MCF 10A (cell line): ENCODE measurements around the gene PLEKHH1. TPM values are rescaled to one million over a fixed set of nuclear protein-coding genes. Genes with fewer than 3 reads are reported as not detected.

ENCODE experiments used
- BruUV-seq: library from RNA; stranded (reverse); fragments of 400-500 nt; replicated peaks from 2 replicates; lab custom pipeline; 2021; lab: Mats Ljungman, UMichigan
- CTCF ChIA-PET: fragments of 300-600 bp; sonication (Branson Sonifier 250); formaldehyde crosslinking; extraction: SDS; loops from one replicate; lab custom pipeline; 2021; ENCODE audit warnings: antibody characterized with exemption, inconsistent platforms; lab: Yijun Ruan, JAX
- POLR2A ChIA-PET: fragments of 300-600, 350-650 bp; sonication (Branson Sonifier 250); formaldehyde crosslinking; extraction: SDS; loops from one replicate; lab custom pipeline; 2020; ENCODE audit warnings: antibody characterized with exemption, inconsistent platforms; lab: Yijun Ruan, JAX
- DNase-seq: peaks from one replicate; pipeline ENCODE4 v3.0.0-alpha.2; 2018; ENCODE audit not compliant: unreplicated experiment
- H3K27ac Mint-ChIP-seq: one replicate; pipeline ENCODE4 v1.8.0; 2022; ENCODE audit warnings: mild to moderate bottlenecking, low read depth, mixed read lengths; ENCODE audit not compliant: unreplicated experiment
- H3K27me3 Mint-ChIP-seq: one replicate; pipeline ENCODE4 v1.8.0; 2022; ENCODE audit warnings: mixed read lengths; ENCODE audit not compliant: insufficient read depth, unreplicated experiment
- H3K36me3 Mint-ChIP-seq: one replicate; pipeline ENCODE4 v1.8.0; 2022; ENCODE audit warnings: mild to moderate bottlenecking, moderate library complexity, mixed read lengths; ENCODE audit not compliant: insufficient read depth, unreplicated experiment
- H3K4me1 Mint-ChIP-seq: one replicate; pipeline ENCODE4 v1.8.0; 2022; ENCODE audit warnings: mixed read lengths; ENCODE audit not compliant: insufficient read depth, unreplicated experiment
- H3K4me3 Mint-ChIP-seq: one replicate; pipeline ENCODE4 v1.8.0; 2022; ENCODE audit warnings: mild to moderate bottlenecking, moderate library complexity, mixed read lengths; ENCODE audit not compliant: unreplicated experiment
- H3K9me3 Mint-ChIP-seq: one replicate; pipeline ENCODE4 v1.8.0; 2022; ENCODE audit warnings: mixed read lengths; ENCODE audit not compliant: unreplicated experiment
- CTCF ChIP-seq: fragments of 200-600 bp; IDR thresholded peaks from one replicate; pipeline ENCODE4 v1.8.0; 2022; ENCODE audit warnings: antibody characterized with exemption, mild to moderate bottlenecking; ENCODE audit not compliant: unreplicated experiment
- intact Hi-C: fragments of 100-400 bp; cut with micrococcal nuclease; formaldehyde crosslinking; loops from 2 replicates; pipeline ENCODE4 v1.14.1; 2022
- total RNA-seq: library from RNA; stranded (reverse); gene quantifications from 2 replicates; pipeline ENCODE4 v1.2.3, GENCODE V29; 2022

The PLEKHH1 gene
- total RNA-seq, 1 experiment from 2014 or later, result 5.8 TPM

DNA sequence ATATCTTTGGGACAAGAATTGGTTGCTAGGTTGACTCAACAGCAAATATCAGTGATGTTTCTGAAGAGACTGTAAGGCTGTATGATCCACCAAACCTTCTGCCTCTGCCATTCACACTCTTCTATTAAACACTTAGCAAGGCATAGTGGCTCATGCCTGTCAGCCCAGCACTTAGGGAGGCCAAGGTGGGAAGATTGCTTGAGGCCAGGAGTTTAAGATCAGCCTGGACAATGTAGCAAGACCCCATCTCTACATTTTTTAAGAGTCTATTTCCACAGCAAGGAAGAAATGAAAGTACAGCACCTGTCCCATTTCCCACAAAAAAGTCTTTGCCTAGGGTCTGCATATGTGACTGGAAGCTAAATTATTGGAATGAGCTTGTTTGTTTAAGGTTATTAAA lies 94.4 kb downstream of the PLEKHH1 start:
- H3K27me3 Mint-ChIP-seq, result no peaks in the 10 kb centered on the region
- H3K4me3 Mint-ChIP-seq, result no peak overlapping the region
- no peaks in the 10 kb centered on the region for H3K9me3 Mint-ChIP-seq
- intact Hi-C loops, result no loop called here
- no peak for TF ChIP-seq CTCF
- peaks cover 8% of the 10 kb centered on the region for H3K4me1 Mint-ChIP-seq
- H3K27ac Mint-ChIP-seq, result no peak overlapping the region
- DNase-seq, result no peak
- CTCF ChIA-PET, result interaction anchor here (1.0 kb wide), 1 partner anchor 33 kb away, joined by 3 read pairs; no protein-coding TSS in a partner anchor
- BruUV-seq, result no TSS peak
- H3K36me3 Mint-ChIP-seq, result no peaks in the 10 kb centered on the region
- POLR2A ChIA-PET, result interaction anchor here (1.0 kb wide), 2 partner anchors 9 to 14 kb away, joined by 3 to 4 read pairs; no protein-coding TSS in a partner anchor

- DNase-seq, result no peak
- Mint-ChIP-seq H3K4me1 (no peaks in the 10 kb centered on the region), H3K27me3 (no peaks in the 10 kb centered on the region), H3K4me3 (no peak overlapping the region), H3K36me3 (no peaks in the 10 kb centered on the region), H3K27ac (no peak overlapping the region), H3K9me3 (no peaks in the 10 kb centered on the region)
- BruUV-seq, result no TSS peak
- ChIA-PET CTCF (interaction anchor here (0.6 to 1.0 kb wide), 4 partner anchors 11 to 1476 kb away, joined by 3 to 4 read pairs (median 4); no protein-coding TSS in a partner anchor), POLR2A (interaction anchor here (1.2 kb wide), 1 partner anchor 10 kb away, joined by 4 read pairs; the partner anchor contains the start of gene ARG2)
- TF ChIP-seq CTCF, result no peak
- intact Hi-C loops, result no loop called here
Observed at GRCh38 chr14:67630186-67630585, 97.1 kb downstream of the PLEKHH1 start.

- POLR2A ChIA-PET, result interaction anchor here (1.2 kb wide), 1 partner anchor 11 kb away, joined by 4 read pairs; the partner anchor contains the start of gene ARG2
- Mint-ChIP-seq H3K27me3 (no peaks in the 10 kb centered on the region), H3K4me3 (no peak overlapping the region), H3K4me1 (no peaks in the 10 kb centered on the region), H3K36me3 (no peaks in the 10 kb centered on the region), H3K27ac (no peak overlapping the region), H3K9me3 (no peaks in the 10 kb centered on the region)
- intact Hi-C loops, result no loop called here
- no peak for TF ChIP-seq CTCF
- no peak for DNase-seq
- BruUV-seq, result no TSS peak
- CTCF ChIA-PET, result interaction anchor here (1.0 kb wide), 1 partner anchor 19 kb away, joined by 4 read pairs; no protein-coding TSS in a partner anchor
Observed at GRCh38 chr14:67630938-67631337, 97.8 kb downstream of the PLEKHH1 start.

DNA sequence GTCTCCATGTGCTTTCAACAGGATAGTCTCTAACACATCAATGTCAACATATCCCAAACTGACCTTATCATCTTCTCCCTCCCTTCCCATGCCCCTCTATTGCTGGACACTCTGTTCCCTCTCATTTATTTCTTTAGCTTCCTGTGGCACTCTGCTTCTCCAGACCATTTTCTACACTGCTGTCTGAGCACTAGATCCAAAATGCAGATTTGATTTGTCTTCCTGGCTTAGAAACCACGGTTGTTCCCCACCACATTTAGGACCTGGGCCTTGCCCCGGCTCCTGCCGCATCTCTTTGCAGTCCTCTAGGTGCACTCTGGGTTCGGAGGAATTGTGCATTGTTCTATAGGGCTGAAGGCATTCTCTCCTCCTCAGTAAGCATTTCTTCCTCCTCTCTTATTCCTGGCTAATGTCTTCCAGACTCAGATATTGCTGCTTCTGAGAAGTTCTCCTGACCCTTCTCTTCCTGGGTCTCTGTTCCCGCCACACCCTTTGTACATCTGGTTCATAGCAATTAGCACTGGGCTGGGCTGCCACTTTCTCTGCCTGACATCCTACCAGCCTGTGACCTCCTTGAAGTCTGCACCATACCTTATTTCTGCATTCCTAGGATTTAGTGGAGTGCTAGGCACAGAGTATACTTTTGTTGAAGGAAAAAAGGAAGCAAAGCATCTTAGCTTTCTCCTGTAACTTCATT lies 100.5 kb downstream of the PLEKHH1 start:
- ChIA-PET POLR2A (interaction anchor here (0.9 kb wide), 1 partner anchor 13 kb away, joined by 4 read pairs; no protein-coding TSS in a partner anchor), CTCF (no interaction called here)
- no peak overlapping the region for H3K27ac Mint-ChIP-seq
- no peaks in the 10 kb centered on the region for H3K9me3 Mint-ChIP-seq
- no peak for TF ChIP-seq CTCF
- no TSS peak for BruUV-seq
- H3K36me3 Mint-ChIP-seq, result no peaks in the 10 kb centered on the region
- no peak for DNase-seq
- no peak overlapping the region for H3K4me3 Mint-ChIP-seq
- H3K27me3 Mint-ChIP-seq, result no peaks in the 10 kb centered on the region
- peaks cover 8% of the 10 kb centered on the region for H3K4me1 Mint-ChIP-seq
- intact Hi-C loops, result no loop called here
